ENCODE measurements around the gene SLC9C1.
A peak's percentile ranks its signal among the peaks of the same experiment; 100 is the strongest.
"Not testable (repeated sequence)": the region's sequence is repeated elsewhere in the genome, so short reads cannot be mapped to it uniquely, and the experiment has no call there.

The SLC9C1 gene

GRCh38 chr3:112200317-112200666 lies 93.7 kb downstream of the SLC9C1 start:
- Mint-ChIP-seq H3K4me1 (ENCODE audit: low read depth in 2 of 2) (no peaks in the 10 kb centered on the region), H3K36me3 (ENCODE audit: insufficient read depth) (no peaks in the 10 kb centered on the region), H3K4me3 (no peak overlapping the region), H3K27me3 (peaks cover 19% of the 10 kb centered on the region in 2 donors), H3K27ac (no peak overlapping the region), H3K9me3 (no peaks in the 10 kb centered on the region)
- ATAC-seq (replicated peaks) (no peak), DNase-seq (no peak)

- Mint-ChIP-seq H3K9me3 (no peaks in the 10 kb centered on the region), H3K27ac (no peak overlapping the region), H3K4me1 (ENCODE audit: low read depth in 2 of 2) (no peaks in the 10 kb centered on the region), H3K4me3 (no peak overlapping the region), H3K36me3 (ENCODE audit: insufficient read depth) (no peaks in the 10 kb centered on the region), H3K27me3 (peaks cover 19% of the 10 kb centered on the region in 2 donors)
- ATAC-seq (replicated peaks) (no peak), DNase-seq (no peak)
Measured at GRCh38 chr3:112199622-112200316, 94.2 kb downstream of the SLC9C1 start.

DNA sequence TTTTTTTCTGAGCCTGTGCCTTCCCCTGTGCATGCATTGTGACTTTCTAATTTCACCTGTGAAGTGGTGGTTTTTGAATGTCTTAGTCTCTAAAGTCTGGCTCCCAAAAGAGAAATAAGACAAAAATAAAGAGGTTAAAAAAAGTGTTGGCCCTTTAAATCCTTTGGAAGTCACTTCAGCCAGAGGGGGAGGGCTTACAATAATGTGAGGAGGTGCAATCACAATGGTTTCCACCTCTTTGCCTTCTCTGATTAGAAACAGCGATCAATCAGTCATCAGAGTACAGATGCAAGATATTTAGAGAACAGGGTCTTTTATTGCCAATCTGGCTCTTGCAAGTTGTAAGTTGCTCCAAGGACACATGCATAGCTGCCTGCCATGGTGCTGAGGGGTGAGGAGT lies 96.9 kb downstream of the SLC9C1 start:
- no peaks in the 10 kb centered on the region for H3K4me1 Mint-ChIP-seq (ENCODE audit: low read depth in 2 of 2)
- no peak overlapping the region for H3K27ac Mint-ChIP-seq
- H3K36me3 Mint-ChIP-seq (ENCODE audit: insufficient read depth) = no peaks in the 10 kb centered on the region
- no peak for ATAC-seq (replicated peaks)
- peaks cover 9 to 31% of the 10 kb centered on the region in 2 donors for H3K27me3 Mint-ChIP-seq
- peaks cover 6 to 17% of the 10 kb centered on the region in 2 donors for H3K9me3 Mint-ChIP-seq
- no peak overlapping the region for H3K4me3 Mint-ChIP-seq
- DNase-seq = no peak

GRCh38 chr3:112187300-112187699 lies 106.7 kb downstream of the SLC9C1 start:
- Mint-ChIP-seq H3K4me3 (no peak overlapping the region), H3K4me1 (ENCODE audit: low read depth in 2 of 2) (no peaks in the 10 kb centered on the region), H3K36me3 (ENCODE audit: insufficient read depth) (no peaks in the 10 kb centered on the region), H3K27me3 (no peaks in the 10 kb centered on the region), H3K27ac (no peak overlapping the region), H3K9me3 (peaks cover 3 to 6% of the 10 kb centered on the region in 2 donors)
- ATAC-seq (replicated peaks) (no peak), DNase-seq (no peak)

GRCh38 chr3:112185423-112186035 lies 108.5 kb downstream of the SLC9C1 start:
- H3K27ac Mint-ChIP-seq; H3K4me3 Mint-ChIP-seq; ATAC-seq (replicated peaks): not testable (repeated sequence)

GRCh38 chr3:112175646-112176045 lies 118.4 kb downstream of the SLC9C1 start:
- DNase-seq (no peak), ATAC-seq (replicated peaks) (no peak)
- Mint-ChIP-seq H3K27me3 (peaks cover 13 to 37% of the 10 kb centered on the region in 2 donors), H3K9me3 (no peaks in the 10 kb centered on the region), H3K27ac (no peak overlapping the region), H3K36me3 (ENCODE audit: insufficient read depth) (no peaks in the 10 kb centered on the region), H3K4me1 (ENCODE audit: low read depth in 2 of 2) (no peaks in the 10 kb centered on the region), H3K4me3 (no peak overlapping the region)

More at GRCh38 chr3:112185423-112186035, 108.5 kb downstream of the SLC9C1 start:
- not testable (repeated sequence) for H3K4me1 Mint-ChIP-seq (ENCODE audit: low read depth in 2 of 2); DNase-seq; H3K36me3 Mint-ChIP-seq (ENCODE audit: insufficient read depth); H3K27me3 Mint-ChIP-seq; H3K9me3 Mint-ChIP-seq

- Mint-ChIP-seq H3K9me3 (no peaks in the 10 kb centered on the region), H3K27ac (no peak overlapping the region), H3K4me1 (ENCODE audit: low read depth in 2 of 2) (no peaks in the 10 kb centered on the region), H3K4me3 (no peak overlapping the region), H3K36me3 (ENCODE audit: insufficient read depth) (no peaks in the 10 kb centered on the region), H3K27me3 (peaks cover 13 to 37% of the 10 kb centered on the region in 2 donors)
- DNase-seq (no peak), ATAC-seq (replicated peaks) (no peak)
Measured at GRCh38 chr3:112175037-112175436, 119.0 kb downstream of the SLC9C1 start.

DNA sequence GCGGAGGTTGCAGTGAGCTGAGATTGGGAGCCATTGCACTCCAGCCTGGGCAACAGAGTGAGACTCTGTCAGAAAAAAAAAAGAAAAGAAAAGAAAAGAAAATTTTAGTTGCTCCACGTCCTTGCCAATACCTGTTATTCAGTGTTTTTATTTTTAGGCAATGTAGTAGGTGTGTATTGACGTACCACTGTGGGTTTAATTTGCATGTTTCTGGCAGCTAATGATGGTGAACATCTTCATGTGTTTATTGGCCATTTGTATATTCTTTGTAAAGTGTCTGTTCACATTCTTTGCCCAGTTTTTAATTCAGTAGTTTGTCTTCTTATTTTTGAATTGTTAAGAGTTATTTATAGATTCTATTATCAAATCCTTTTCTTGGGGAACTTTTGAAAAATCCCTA lies 122.9 kb downstream of the SLC9C1 start:
- Mint-ChIP-seq H3K4me1 (ENCODE audit: low read depth in 2 of 2) (no peaks in the 10 kb centered on the region), H3K36me3 (ENCODE audit: insufficient read depth) (no peaks in the 10 kb centered on the region), H3K27me3 (peaks cover 6 to 32% of the 10 kb centered on the region in 2 donors), H3K4me3 (no peak overlapping the region), H3K9me3 (peaks cover 0 to 2% of the 10 kb centered on the region in 2 donors), H3K27ac (no peak overlapping the region)
- ATAC-seq (replicated peaks) (no peak), DNase-seq (no peak)

DNA sequence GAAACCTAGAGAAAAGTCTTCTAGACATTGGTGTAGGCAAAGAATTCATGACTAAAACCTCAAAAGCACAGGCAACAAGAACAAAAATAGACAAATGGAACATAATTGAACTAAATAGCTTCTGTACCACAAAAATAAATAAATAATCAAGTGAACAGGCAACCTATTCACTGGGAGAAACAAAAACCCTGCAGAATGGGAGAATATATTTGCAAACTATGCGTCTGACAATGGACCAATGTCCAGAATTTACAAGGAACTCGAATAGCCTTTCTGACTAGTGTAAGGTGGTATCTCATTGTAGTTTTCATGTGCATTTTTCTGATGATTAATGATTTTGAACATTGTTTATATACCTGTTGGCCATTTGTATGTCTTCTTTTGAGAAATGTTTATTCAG lies 124.0 kb downstream of the SLC9C1 start:
- Mint-ChIP-seq H3K4me1 (ENCODE audit: low read depth in 2 of 2) (no peaks in the 10 kb centered on the region), H3K4me3 (no peak overlapping the region), H3K9me3 (peaks cover 2 to 4% of the 10 kb centered on the region in 2 donors), H3K27ac (no peak overlapping the region), H3K36me3 (ENCODE audit: insufficient read depth) (no peaks in the 10 kb centered on the region), H3K27me3 (peaks cover 6 to 24% of the 10 kb centered on the region in 2 donors)
- DNase-seq (no peak), ATAC-seq (replicated peaks) (no peak)

GRCh38 chr3:112167758-112168157 lies 126.3 kb downstream of the SLC9C1 start:
- ATAC-seq (replicated peaks) = no peak
- Mint-ChIP-seq H3K9me3 (peaks cover 4 to 7% of the 10 kb centered on the region in 2 donors), H3K4me3 (no peak overlapping the region), H3K36me3 (ENCODE audit: insufficient read depth) (no peaks in the 10 kb centered on the region), H3K27ac (no peak overlapping the region), H3K27me3 (peaks cover 0 to 6% of the 10 kb centered on the region in 2 donors), H3K4me1 (ENCODE audit: low read depth in 2 of 2) (no peaks in the 10 kb centered on the region)
- DNase-seq = no peak

- Mint-ChIP-seq H3K27ac (no peak overlapping the region), H3K9me3 (peaks cover 8 to 17% of the 10 kb centered on the region in 2 donors), H3K4me3 (no peak overlapping the region), H3K4me1 (ENCODE audit: low read depth in 2 of 2) (no peaks in the 10 kb centered on the region), H3K27me3 (peaks cover 0 to 7% of the 10 kb centered on the region in 2 donors), H3K36me3 (ENCODE audit: insufficient read depth) (no peaks in the 10 kb centered on the region)
- DNase-seq = no peak
- no peak for ATAC-seq (replicated peaks)
Measured at GRCh38 chr3:112149136-112149535, 144.9 kb downstream of the SLC9C1 start.

DNA sequence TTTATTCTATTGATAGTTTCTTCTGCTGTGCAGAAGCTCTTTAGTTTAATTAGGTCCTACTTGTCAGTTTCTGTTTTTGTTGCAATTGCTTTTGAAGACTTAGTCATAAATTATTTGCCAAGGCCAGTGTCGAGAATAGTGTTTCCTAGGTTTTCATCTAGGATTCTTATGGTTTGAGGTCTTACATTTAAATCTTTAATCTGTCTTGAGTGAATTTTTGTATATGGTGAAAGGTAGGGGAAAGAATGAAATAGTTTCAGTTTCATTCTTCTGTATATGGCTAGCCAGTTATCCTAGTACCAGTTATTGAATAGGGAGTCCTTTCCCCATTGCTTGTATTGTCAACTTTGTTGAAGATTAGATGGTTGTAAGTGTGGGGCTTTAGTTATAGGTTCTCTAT lies 150.3 kb downstream of the SLC9C1 start:
- Mint-ChIP-seq H3K4me1 (ENCODE audit: low read depth in 2 of 2) (peaks cover 6 to 8% of the 10 kb centered on the region in 2 donors), H3K4me3 (peak overlapping the region; percentile 59 to 70), H3K27ac (peak overlapping the region; percentile 24 to 88), H3K36me3 (ENCODE audit: insufficient read depth) (no peaks in the 10 kb centered on the region), H3K27me3 (no peaks in the 10 kb centered on the region), H3K9me3 (peaks cover 8 to 9% of the 10 kb centered on the region in 2 donors)
- ATAC-seq (replicated peaks) = peak; percentile 45
- no peak for DNase-seq

DNA sequence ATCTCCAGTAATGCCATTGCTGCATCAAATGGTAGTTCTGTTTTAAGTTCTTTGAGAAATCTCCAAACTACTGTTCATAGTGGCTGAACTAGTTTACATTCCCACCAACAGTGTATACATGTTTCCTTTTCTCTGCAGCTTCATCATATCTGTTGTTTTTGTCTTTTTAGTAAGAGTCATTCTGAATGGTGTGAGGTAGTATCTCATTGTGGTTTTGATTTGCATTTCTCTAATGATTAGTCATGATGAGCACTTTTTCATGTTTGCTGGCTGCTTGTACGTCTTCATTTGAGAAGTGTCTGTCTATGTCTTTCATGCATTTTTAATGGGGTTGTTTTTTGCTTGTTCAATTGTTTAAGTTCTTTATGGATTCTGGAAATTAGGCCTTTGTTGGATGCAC lies 150.8 kb downstream of the SLC9C1 start:
- H3K27ac Mint-ChIP-seq = peak overlapping the region; percentile 24 to 88

DNA sequence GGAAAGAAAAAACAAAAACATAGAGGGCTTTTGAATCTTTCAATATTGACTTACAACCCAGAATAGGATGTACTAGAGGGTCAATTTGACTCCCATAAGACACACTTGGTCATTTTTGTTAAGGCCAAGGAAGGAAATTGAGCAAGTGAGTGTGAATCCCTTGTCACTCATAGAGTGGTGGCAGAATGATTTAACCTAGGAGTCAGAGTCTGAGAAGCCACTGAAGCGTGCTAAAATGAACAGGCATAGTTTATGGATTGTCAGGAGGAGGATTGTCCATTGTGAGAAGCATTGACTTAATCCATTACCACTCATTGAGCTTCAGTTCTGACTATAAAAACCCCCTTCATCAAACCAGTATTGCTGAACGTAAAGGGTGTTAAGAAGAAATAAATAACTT lies 152.7 kb downstream of the SLC9C1 start:
- no peak overlapping the region for H3K4me3 Mint-ChIP-seq
- DNase-seq (no peak), ATAC-seq (replicated peaks) (no peak)
- H3K27ac Mint-ChIP-seq = no peak overlapping the region
- no peaks in the 10 kb centered on the region for H3K36me3 Mint-ChIP-seq (ENCODE audit: insufficient read depth)
- no peaks in the 10 kb centered on the region for H3K27me3 Mint-ChIP-seq
- H3K9me3 Mint-ChIP-seq = peaks cover 0 to 2% of the 10 kb centered on the region in 2 donors
- peaks cover 6 to 19% of the 10 kb centered on the region in 2 donors for H3K4me1 Mint-ChIP-seq (ENCODE audit: low read depth in 2 of 2)

More for the DNA sequence above, 150.8 kb downstream of the SLC9C1 start:
- peaks cover 8 to 9% of the 10 kb centered on the region in 2 donors for H3K9me3 Mint-ChIP-seq
- peaks cover 6 to 8% of the 10 kb centered on the region in 2 donors for H3K4me1 Mint-ChIP-seq (ENCODE audit: low read depth in 2 of 2)
- H3K36me3 Mint-ChIP-seq (ENCODE audit: insufficient read depth) = no peaks in the 10 kb centered on the region
- ATAC-seq (replicated peaks) = peak; percentile 69
- H3K4me3 Mint-ChIP-seq = peak overlapping the region; percentile 59 to 70
- H3K27me3 Mint-ChIP-seq = no peaks in the 10 kb centered on the region
- DNase-seq = no peak

All from effector memory CD8-positive, alpha-beta T cell (primary cell).